ENCODE measurements around the gene CDC45. TPM values are rescaled to one million over a fixed set of nuclear protein-coding genes. Genes with fewer than 3 reads are reported as not detected.

CDC45 gene
- polyA plus RNA-seq, 1 experiment, result 9.3 TPM

DNA sequence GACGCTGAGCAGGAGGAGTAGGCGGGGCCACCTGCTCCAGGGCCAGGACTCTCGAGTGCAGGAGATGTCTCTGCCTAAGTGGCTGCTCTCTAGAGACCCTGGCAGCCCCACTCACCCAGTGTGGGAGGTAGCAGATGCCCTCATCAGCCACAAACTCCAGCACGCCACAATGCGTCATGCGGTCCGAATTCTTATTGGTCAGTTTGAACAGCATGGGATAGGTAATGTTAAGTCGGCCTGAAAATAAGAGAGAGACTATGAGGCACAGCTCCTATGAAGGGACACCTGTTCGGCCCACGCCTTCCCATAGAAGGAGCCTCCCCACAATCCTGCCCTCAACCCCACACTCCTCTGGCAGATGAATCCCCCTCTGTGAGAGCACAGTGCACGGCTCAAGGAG lies 8.1 kb upstream of the CDC45 start:
- no peak overlapping the region for H3K27ac ChIP-seq (ENCODE audit: low read depth, low read length)
- ChIA-PET CTCF (no interaction called here), POLR2A (no interaction called here)
- TF ChIP-seq, protein P1, sequence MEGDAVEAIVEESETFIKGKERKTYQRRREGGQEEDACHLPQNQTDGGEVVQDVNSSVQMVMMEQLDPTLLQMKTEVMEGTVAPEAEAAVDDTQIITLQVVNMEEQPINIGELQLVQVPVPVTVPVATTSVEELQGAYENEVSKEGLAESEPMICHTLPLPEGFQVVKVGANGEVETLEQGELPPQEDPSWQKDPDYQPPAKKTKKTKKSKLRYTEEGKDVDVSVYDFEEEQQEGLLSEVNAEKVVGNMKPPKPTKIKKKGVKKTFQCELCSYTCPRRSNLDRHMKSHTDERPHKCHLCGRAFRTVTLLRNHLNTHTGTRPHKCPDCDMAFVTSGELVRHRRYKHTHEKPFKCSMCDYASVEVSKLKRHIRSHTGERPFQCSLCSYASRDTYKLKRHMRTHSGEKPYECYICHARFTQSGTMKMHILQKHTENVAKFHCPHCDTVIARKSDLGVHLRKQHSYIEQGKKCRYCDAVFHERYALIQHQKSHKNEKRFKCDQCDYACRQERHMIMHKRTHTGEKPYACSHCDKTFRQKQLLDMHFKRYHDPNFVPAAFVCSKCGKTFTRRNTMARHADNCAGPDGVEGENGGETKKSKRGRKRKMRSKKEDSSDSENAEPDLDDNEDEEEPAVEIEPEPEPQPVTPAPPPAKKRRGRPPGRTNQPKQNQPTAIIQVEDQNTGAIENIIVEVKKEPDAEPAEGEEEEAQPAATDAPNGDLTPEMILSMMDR (IDR thresholded peaks at IDR 0.05; ENCODE audit: low read depth, low read length), result no peak
- no peak overlapping the region for H3K4me3 ChIP-seq (ENCODE audit: low read depth, low read length)
- no peak for DNase-seq (ENCODE audit: low read depth, low spot score)
- no peaks in the 10 kb centered on the region for H3K9me3 ChIP-seq (ENCODE audit: control insufficient read depth, insufficient read depth, low read length)
- no peaks in the 10 kb centered on the region for H3K27me3 ChIP-seq (ENCODE audit: control insufficient read depth, insufficient read depth, low read length)

DNA sequence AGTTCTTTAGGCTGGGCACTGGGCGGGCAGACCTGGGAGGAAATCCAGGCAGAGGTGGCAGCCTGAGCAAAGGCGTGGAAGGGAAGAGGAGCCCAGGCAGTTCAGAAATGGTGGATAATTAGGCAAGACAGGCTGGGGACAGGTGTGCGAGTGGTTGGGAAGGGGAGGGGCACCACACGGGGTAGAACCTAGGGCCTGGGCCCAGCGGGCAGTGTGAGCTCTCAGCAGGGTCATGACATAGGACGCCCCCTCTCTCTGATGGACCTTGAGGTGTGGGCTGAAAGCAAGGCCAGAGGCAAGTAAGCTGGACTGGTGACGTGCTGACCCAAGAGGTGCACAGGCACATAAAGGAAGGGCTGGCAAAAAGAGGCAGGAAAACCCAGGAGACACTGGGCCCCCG lies 7.5 kb upstream of the CDC45 start:
- CTCF ChIA-PET, result interaction anchor here (2.9 kb wide), 1 partner anchor 158 kb away, joined by 10 read pairs; no protein-coding TSS in a partner anchor
- no peak for DNase-seq (ENCODE audit: low read depth, low spot score)
- Histone ChIP-seq H3K9me3 (ENCODE audit: control insufficient read depth, insufficient read depth, low read length) (no peaks in the 10 kb centered on the region), H3K27me3 (ENCODE audit: control insufficient read depth, insufficient read depth, low read length) (no peaks in the 10 kb centered on the region), H3K4me3 (ENCODE audit: low read depth, low read length) (no peak overlapping the region), H3K27ac (ENCODE audit: low read depth, low read length) (no peak overlapping the region)
- POLR2A ChIA-PET, result no interaction called here
- TF ChIP-seq, protein P1 (IDR thresholded peaks at IDR 0.05; ENCODE audit: low read depth, low read length), result no peak

- no peaks in the 10 kb centered on the region for H3K27me3 ChIP-seq (ENCODE audit: control insufficient read depth, insufficient read depth, low read length)
- H3K9me3 ChIP-seq (ENCODE audit: control insufficient read depth, insufficient read depth, low read length), result no peaks in the 10 kb centered on the region; the same call in 1 of the 2 replicates
- no peak overlapping the region for H3K4me3 ChIP-seq (ENCODE audit: low read depth, low read length)
- CTCF ChIA-PET, result interaction anchor here (1.1 to 2.9 kb wide), 5 partner anchors 10 to 180 kb away, joined by 3 to 10 read pairs (median 7); no protein-coding TSS in a partner anchor
- POLR2A ChIA-PET, result no interaction called here
- no peak for DNase-seq (ENCODE audit: low read depth, low spot score)
- H3K27ac ChIP-seq (ENCODE audit: low read depth, low read length), result no peak overlapping the region
- TF ChIP-seq, protein P1 (IDR thresholded peaks at IDR 0.05; ENCODE audit: low read depth, low read length), result no peak
These were observed 6.1 kb upstream of the CDC45 start for GRCh38 chr22:19473578-19473977.

GRCh38 chr22:19476023-19476422 lies 3.7 kb upstream of the CDC45 start:
- H3K27me3 ChIP-seq (ENCODE audit: control insufficient read depth, insufficient read depth, low read length), result no peaks in the 10 kb centered on the region
- H3K27ac ChIP-seq (ENCODE audit: low read depth, low read length), result no peak overlapping the region
- CTCF ChIA-PET, result interaction anchor here (0.7 kb wide), 1 partner anchor 176 kb away, joined by 3 read pairs; no protein-coding TSS in a partner anchor
- H3K4me3 ChIP-seq (ENCODE audit: low read depth, low read length), result no peak overlapping the region
- H3K9me3 ChIP-seq (ENCODE audit: control insufficient read depth, insufficient read depth, low read length), result no peaks in the 10 kb centered on the region; the same call in 1 of the 2 replicates
- DNase-seq (ENCODE audit: low read depth, low spot score), result no peak
- POLR2A ChIA-PET, result no interaction called here
- TF ChIP-seq, protein P1 (IDR thresholded peaks at IDR 0.05; ENCODE audit: low read depth, low read length), result no peak

DNA sequence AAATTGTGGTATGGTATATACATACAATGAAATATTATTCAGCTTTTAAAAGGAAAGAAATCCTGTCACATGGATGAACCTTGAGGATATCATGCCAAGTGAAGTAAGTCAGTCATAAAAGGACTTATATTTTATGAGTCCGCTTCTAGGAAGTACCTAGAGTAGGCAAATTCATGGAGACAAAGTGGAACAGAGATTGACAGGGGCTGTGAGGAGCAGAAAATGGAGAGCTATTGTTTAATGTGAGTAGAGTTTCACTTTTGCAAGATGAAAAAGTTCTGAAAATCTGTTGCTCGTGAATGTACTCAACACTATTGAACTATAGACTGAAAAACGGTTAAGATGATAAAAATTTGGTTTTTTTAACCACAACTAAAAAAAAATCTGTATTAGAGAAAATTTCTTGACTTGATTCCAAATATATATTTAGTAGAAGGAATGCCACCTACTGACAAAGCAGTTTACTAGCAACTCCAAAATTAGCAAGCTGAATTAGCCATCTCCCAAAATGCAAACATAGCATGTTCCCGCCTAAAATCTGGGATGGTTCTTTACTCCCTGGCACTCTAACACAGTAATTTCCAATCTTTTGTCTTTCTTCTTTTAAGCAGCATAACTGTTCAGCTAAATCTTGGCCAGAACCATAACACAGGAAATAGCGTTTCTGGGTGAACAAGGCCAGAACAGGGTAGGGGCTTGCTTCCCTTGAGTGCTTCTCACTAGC lies 2.2 kb upstream of the CDC45 start:
- no peaks in the 10 kb centered on the region for H3K27me3 ChIP-seq (ENCODE audit: control insufficient read depth, insufficient read depth, low read length)
- H3K9me3 ChIP-seq (ENCODE audit: control insufficient read depth, insufficient read depth, low read length), result no peaks in the 10 kb centered on the region; the same call in 1 of the 2 replicates
- TF ChIP-seq, protein P1 (IDR thresholded peaks at IDR 0.05; ENCODE audit: low read depth, low read length), result peak; percentile 29; the same call in 1 of the 2 replicates
- ChIA-PET CTCF (interaction anchor here (0.6 to 3.8 kb wide), 8 partner anchors 30 to 522 kb away, joined by 3 to 26 read pairs (median 4); partner anchors contain the start of genes C22orf39, ESS2 and SLC25A1), POLR2A (interaction anchor here (0.7 to 2.9 kb wide), 2 partner anchors 45 to 334 kb away, joined by 3 to 13 read pairs; partner anchors contain the start of genes HIRA and MRPL40)
- H3K4me3 ChIP-seq (ENCODE audit: low read depth, low read length), result peak overlapping the region; percentile 98
- DNase-seq (ENCODE audit: low read depth, low spot score), result no peak
- peak overlapping the region; percentile 31 for H3K27ac ChIP-seq (ENCODE audit: low read depth, low read length)

Measured in AG04450 (cell line).